GM06990 (cell line): ENCODE measurements around the gene PPP1R3A.

Experiments used
- DNase-seq: peaks from one replicate; pipeline ENCODE4 v3.0.0-alpha.2; 2011; ENCODE audit not compliant: insufficient read length; ENCODE audit errors: extremely low read depth
- H3K27me3 ChIP-seq: replicated peaks from 2 replicates; pipeline ENCODE4 v1.6.0; 2011; ENCODE audit warnings: low read length; ENCODE audit not compliant: control insufficient read depth, insufficient read depth
- H3K36me3 ChIP-seq: 2 replicates; pipeline ENCODE4 v1.5.1; 2011; ENCODE audit warnings: low read length; ENCODE audit not compliant: control insufficient read depth, insufficient read depth
- H3K4me3 ChIP-seq: replicated peaks from 2 replicates; pipeline ENCODE4 v1.5.1; 2011; ENCODE audit warnings: low read depth, mild to moderate bottlenecking, control low read depth, low read length
- TF ChIP-seq, protein P1 (sequence below): IDR thresholded peaks from 2 replicates; pipeline ENCODE4 v1.5.1; 2011; ENCODE audit warnings: low read length, control low read depth, mild to moderate bottlenecking, inconsistent platforms; ENCODE audit not compliant: insufficient read depth, poor library complexity, severe bottlenecking

Gene PPP1R3A

DNA sequence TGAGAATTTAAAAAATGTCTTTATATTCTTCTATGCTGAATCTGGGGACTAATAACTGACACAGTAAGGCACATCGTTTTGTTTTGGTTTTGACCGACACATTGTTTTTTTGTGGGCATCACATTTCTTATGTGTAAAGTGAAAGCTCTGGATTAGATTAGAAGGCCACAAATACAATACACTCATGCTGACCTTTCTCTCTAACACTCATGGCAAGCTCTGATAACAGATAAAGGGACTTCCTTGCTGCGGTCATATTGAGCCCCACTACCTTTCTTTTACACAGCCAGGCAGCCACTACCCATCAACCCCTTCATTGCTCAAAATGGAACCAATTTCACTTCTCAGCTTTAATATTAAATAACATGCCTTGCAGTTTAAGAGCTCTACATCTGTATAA lies 26.0 kb downstream of the PPP1R3A start:
- Histone ChIP-seq H3K4me3 (no peak overlapping the region), H3K27me3 (no peaks in the 10 kb centered on the region), H3K36me3 (no peaks in the 10 kb centered on the region)
- TF ChIP-seq, protein P1, sequence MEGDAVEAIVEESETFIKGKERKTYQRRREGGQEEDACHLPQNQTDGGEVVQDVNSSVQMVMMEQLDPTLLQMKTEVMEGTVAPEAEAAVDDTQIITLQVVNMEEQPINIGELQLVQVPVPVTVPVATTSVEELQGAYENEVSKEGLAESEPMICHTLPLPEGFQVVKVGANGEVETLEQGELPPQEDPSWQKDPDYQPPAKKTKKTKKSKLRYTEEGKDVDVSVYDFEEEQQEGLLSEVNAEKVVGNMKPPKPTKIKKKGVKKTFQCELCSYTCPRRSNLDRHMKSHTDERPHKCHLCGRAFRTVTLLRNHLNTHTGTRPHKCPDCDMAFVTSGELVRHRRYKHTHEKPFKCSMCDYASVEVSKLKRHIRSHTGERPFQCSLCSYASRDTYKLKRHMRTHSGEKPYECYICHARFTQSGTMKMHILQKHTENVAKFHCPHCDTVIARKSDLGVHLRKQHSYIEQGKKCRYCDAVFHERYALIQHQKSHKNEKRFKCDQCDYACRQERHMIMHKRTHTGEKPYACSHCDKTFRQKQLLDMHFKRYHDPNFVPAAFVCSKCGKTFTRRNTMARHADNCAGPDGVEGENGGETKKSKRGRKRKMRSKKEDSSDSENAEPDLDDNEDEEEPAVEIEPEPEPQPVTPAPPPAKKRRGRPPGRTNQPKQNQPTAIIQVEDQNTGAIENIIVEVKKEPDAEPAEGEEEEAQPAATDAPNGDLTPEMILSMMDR: no peak
- no peak for DNase-seq

DNA sequence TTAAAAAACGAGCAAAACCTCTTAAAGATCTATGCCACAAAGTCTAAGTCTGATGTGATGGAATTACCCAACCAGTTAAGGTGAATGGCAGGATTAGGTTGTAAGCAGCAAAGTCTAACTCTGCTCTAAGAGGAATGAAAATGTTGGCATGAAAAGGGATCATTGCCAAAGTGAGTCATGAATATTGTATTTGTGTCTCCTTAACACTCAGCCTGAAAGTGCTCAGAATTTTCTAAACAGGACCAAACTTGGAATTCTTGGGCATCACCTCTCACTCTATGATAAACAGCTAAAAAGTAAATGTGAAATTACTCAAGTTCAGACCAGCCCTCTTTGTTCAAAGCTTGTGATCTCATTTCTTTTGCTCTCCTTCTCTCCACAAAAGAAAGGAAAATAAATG lies 27.0 kb downstream of the PPP1R3A start:
- TF ChIP-seq, protein P1: no peak
- Histone ChIP-seq H3K4me3 (no peak overlapping the region), H3K27me3 (no peaks in the 10 kb centered on the region), H3K36me3 (no peaks in the 10 kb centered on the region)
- no peak for DNase-seq

DNA sequence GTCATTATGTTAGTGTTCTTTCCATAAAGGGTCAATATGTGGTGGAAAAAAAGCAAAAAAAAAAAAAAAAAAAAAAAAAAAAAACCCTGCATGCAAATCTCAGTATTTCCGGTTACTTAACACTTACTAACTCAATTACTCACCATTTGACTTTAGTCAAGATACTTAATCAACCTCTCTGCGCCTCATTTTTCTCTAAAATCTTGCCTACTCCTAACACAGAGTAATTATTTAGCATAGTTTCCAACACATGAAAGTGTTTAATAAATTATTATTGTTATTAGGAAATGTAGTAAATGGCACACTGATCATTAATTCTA lies 27.8 kb downstream of the PPP1R3A start:
- Histone ChIP-seq H3K36me3 (no peaks in the 10 kb centered on the region), H3K27me3 (no peaks in the 10 kb centered on the region), H3K4me3 (no peak overlapping the region)
- TF ChIP-seq, protein P1: no peak
- DNase-seq: no peak

DNA sequence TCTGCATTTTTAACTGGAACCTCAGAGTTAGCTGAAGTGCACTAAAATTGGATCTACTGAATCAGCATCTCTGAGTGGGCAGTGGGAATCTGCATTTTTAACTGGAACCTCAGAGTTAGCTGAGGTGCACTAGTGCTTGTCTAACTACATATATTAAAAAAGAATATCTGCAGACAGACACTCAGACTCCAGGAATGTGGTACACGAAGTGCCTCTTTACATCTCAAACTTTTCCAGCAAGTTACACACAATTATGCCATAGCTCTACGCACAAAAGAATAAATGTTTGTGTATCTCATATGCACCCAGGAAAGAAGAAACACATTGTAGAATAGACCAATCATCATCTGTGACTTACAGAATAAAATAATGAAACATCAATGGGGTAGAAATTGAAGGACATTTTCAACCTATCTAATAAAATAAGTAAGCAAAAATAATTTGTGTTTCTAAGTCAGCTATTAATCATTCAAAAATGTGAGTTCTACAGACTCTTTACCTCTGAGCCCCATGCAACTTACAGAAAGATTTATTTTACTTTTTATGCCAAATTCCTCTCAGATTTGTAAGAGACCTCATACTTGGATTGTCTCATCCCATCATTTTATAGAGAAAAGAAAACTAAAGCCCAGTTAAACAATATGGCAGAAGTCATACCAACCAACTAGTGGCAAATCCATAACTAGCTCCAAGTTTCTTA lies 28.3 kb downstream of the PPP1R3A start:
- Histone ChIP-seq H3K36me3 (no peaks in the 10 kb centered on the region), H3K27me3 (no peaks in the 10 kb centered on the region), H3K4me3 (no peak overlapping the region)
- no peak for DNase-seq
- TF ChIP-seq, protein P1: no peak

DNA sequence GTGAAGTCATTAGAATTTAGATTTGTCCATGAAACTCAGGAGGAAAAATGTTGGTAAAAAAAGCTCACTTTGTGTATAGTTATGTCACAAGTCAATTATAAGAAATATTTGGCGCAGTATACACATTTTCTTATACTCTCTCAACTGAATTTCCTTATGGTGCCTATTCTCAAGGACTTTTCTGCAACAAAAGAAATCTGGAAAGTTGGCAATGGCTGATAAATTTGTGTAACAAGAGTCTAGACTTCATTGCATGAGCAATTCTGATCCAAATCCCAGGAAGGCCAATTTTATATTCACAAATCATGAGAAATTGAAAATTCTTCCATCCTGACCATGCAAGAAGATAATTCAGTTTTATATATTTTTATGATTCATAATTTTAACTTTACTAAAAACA lies 35.7 kb downstream of the PPP1R3A start:
- DNase-seq: no peak
- H3K36me3 ChIP-seq: no peaks in the 10 kb centered on the region
- H3K27me3 ChIP-seq: no peaks in the 10 kb centered on the region
- TF ChIP-seq, protein P1: no peak
- H3K4me3 ChIP-seq: no peak overlapping the region

DNA sequence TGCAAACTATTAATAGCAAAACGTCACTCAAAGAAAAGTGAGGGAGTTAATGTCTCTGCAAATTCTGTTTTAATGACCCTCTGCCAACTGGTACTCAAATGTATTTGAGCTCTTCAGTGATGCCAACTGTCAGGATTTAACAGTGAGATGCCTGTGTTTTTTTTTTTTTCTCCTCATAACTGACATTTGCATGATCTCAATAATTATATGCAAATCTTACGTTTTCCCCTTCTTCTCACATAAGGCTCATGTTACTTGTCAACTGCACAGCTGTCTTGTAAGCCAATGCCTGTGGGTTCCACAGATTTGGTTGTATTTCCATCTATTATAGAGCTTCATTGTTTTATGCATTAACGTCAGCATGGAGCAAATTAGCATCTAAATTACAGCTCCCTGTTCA lies 38.2 kb downstream of the PPP1R3A start:
- Histone ChIP-seq H3K27me3 (no peaks in the 10 kb centered on the region), H3K4me3 (no peak overlapping the region), H3K36me3 (no peaks in the 10 kb centered on the region)
- TF ChIP-seq, protein P1: no peak
- no peak for DNase-seq
